Measurements from ENCODE around the gene EFCAB9. TPM values are rescaled to one million over a fixed set of nuclear protein-coding genes. Genes with fewer than 3 reads are reported as not detected.

Gene EFCAB9
- total RNA-seq, 1 donor = not detected

GRCh38 chr5:172164769-172165212 lies 29.2 kb upstream of the EFCAB9 start:
- DNase-seq (ENCODE audit: low read depth in 2 of 3, low spot score in 2 of 3) = no peak

- no peak for DNase-seq (ENCODE audit: low read depth in 2 of 3, low spot score in 2 of 3)
Measured at GRCh38 chr5:172165465-172165864, 28.5 kb upstream of the EFCAB9 start.

GRCh38 chr5:172166030-172166826 lies 27.7 kb upstream of the EFCAB9 start:
- DNase-seq (ENCODE audit: low read depth in 2 of 3, low spot score in 2 of 3) = no peak

GRCh38 chr5:172167895-172168294 lies 26.1 kb upstream of the EFCAB9 start:
- DNase-seq (ENCODE audit: low read depth in 2 of 3, low spot score in 2 of 3) = no peak

- no peak for DNase-seq (ENCODE audit: low read depth in 2 of 3, low spot score in 2 of 3)
Measured at GRCh38 chr5:172168311-172168710, 25.7 kb upstream of the EFCAB9 start.

GRCh38 chr5:172169216-172169615 lies 24.8 kb upstream of the EFCAB9 start:
- no peak for DNase-seq (ENCODE audit: low read depth in 2 of 3, low spot score in 2 of 3)

GRCh38 chr5:172170251-172170701 lies 23.7 kb upstream of the EFCAB9 start:
- peak in 1 of 3 donors; percentile 21 for DNase-seq (ENCODE audit: low read depth in 2 of 3, low spot score in 2 of 3)

- DNase-seq (ENCODE audit: low read depth in 2 of 3, low spot score in 2 of 3) = no peak
Measured at GRCh38 chr5:172171118-172171517, 22.9 kb upstream of the EFCAB9 start.

- no peak for DNase-seq (ENCODE audit: low read depth in 2 of 3, low spot score in 2 of 3)
Measured at GRCh38 chr5:172172912-172173563, 20.9 kb upstream of the EFCAB9 start.

- DNase-seq (ENCODE audit: low read depth in 2 of 3, low spot score in 2 of 3) = peak in 2 of 3 donors; percentile 34 to 63
Measured at GRCh38 chr5:172173564-172174153, 20.3 kb upstream of the EFCAB9 start.

- DNase-seq (ENCODE audit: low read depth in 2 of 3, low spot score in 2 of 3) = peak; percentile 64 to 92 (median 80)
Measured at GRCh38 chr5:172175263-172175719, 18.7 kb upstream of the EFCAB9 start.

- DNase-seq (ENCODE audit: low read depth in 2 of 3, low spot score in 2 of 3) = no peak
Measured at GRCh38 chr5:172177176-172177575, 16.8 kb upstream of the EFCAB9 start.

GRCh38 chr5:172178301-172178987 lies 15.5 kb upstream of the EFCAB9 start:
- peak in 1 of 3 donors; percentile 28 for DNase-seq (ENCODE audit: low read depth in 2 of 3, low spot score in 2 of 3)

- DNase-seq (ENCODE audit: low read depth in 2 of 3, low spot score in 2 of 3) = peak in 2 of 3 donors; percentile 71 to 84
Measured at GRCh38 chr5:172178991-172179989, 14.7 kb upstream of the EFCAB9 start.

- DNase-seq (ENCODE audit: low read depth in 2 of 3, low spot score in 2 of 3) = no peak
Measured at GRCh38 chr5:172180936-172181335, 13.0 kb upstream of the EFCAB9 start.

- DNase-seq (ENCODE audit: low read depth in 2 of 3, low spot score in 2 of 3) = no peak
Measured at GRCh38 chr5:172182291-172182690, 11.7 kb upstream of the EFCAB9 start.

- DNase-seq (ENCODE audit: low read depth in 2 of 3, low spot score in 2 of 3) = no peak
Measured at GRCh38 chr5:172183881-172184280, 10.1 kb upstream of the EFCAB9 start.

- peak in 1 of 3 donors; percentile 30 for DNase-seq (ENCODE audit: low read depth in 2 of 3, low spot score in 2 of 3)
Measured at GRCh38 chr5:172185096-172185461, 8.9 kb upstream of the EFCAB9 start.

- no peak for DNase-seq (ENCODE audit: low read depth in 2 of 3, low spot score in 2 of 3)
Measured at GRCh38 chr5:172186114-172186695, 7.8 kb upstream of the EFCAB9 start.

Data from hematopoietic multipotent progenitor cell (in vitro differentiated cells).